ENCODE measurements around the gene ANXA5.
A peak's percentile ranks its signal among the peaks of the same experiment; 100 is the strongest.
"Not testable (repeated sequence)": the region's sequence is repeated elsewhere in the genome, so short reads cannot be mapped to it uniquely, and the experiment has no call there.

ANXA5 gene

GRCh38 chr4:121665371-121665770, 31.4 kb downstream of the ANXA5 start:
- DNase-seq (ENCODE audit: low spot score) (no peak), ATAC-seq (ENCODE audit: low read depth) (no peak)
- Histone ChIP-seq H3K27ac (ENCODE audit: poor library complexity, severe bottlenecking) (no peak overlapping the region), H3K36me3 (ENCODE audit: low read depth) (peaks cover 40% of the 10 kb centered on the region), H3K9me3 (ENCODE audit: severe bottlenecking) (no peaks in the 10 kb centered on the region), H3K27me3 (ENCODE audit: insufficient read depth, poor library complexity, severe bottlenecking) (no peaks in the 10 kb centered on the region), H3K4me3 (ENCODE audit: severe bottlenecking) (no peak overlapping the region), H3K4me1 (ENCODE audit: insufficient read depth, poor library complexity, severe bottlenecking) (no peaks in the 10 kb centered on the region)
- TF ChIP-seq CTCF (IDR thresholded peaks at IDR 0.05; ENCODE audit: poor library complexity, severe bottlenecking), result no peak

- no peak for ATAC-seq (ENCODE audit: low read depth)
- DNase-seq (ENCODE audit: low spot score), result no peak
- Histone ChIP-seq H3K9me3 (ENCODE audit: severe bottlenecking) (no peaks in the 10 kb centered on the region), H3K27me3 (ENCODE audit: insufficient read depth, poor library complexity, severe bottlenecking) (no peaks in the 10 kb centered on the region), H3K4me1 (ENCODE audit: insufficient read depth, poor library complexity, severe bottlenecking) (no peaks in the 10 kb centered on the region), H3K27ac (ENCODE audit: poor library complexity, severe bottlenecking) (no peak overlapping the region), H3K36me3 (ENCODE audit: low read depth) (peaks cover 9% of the 10 kb centered on the region), H3K4me3 (ENCODE audit: severe bottlenecking) (no peak overlapping the region)
- no peak for TF ChIP-seq CTCF (IDR thresholded peaks at IDR 0.05; ENCODE audit: poor library complexity, severe bottlenecking)
Measured at GRCh38 chr4:121662225-121662624, 34.6 kb downstream of the ANXA5 start.

- H3K27me3 ChIP-seq (ENCODE audit: insufficient read depth, poor library complexity, severe bottlenecking); H3K9me3 ChIP-seq (ENCODE audit: severe bottlenecking); H3K4me1 ChIP-seq (ENCODE audit: insufficient read depth, poor library complexity, severe bottlenecking); H3K4me3 ChIP-seq (ENCODE audit: severe bottlenecking); DNase-seq (ENCODE audit: low spot score); ATAC-seq (ENCODE audit: low read depth); H3K27ac ChIP-seq (ENCODE audit: poor library complexity, severe bottlenecking); H3K36me3 ChIP-seq (ENCODE audit: low read depth): not testable (repeated sequence)
Measured at GRCh38 chr4:121660175-121660933, 36.4 kb downstream of the ANXA5 start.

- Histone ChIP-seq H3K27ac (ENCODE audit: poor library complexity, severe bottlenecking) (no peak overlapping the region), H3K36me3 (ENCODE audit: low read depth) (no peaks in the 10 kb centered on the region), H3K27me3 (ENCODE audit: insufficient read depth, poor library complexity, severe bottlenecking) (no peaks in the 10 kb centered on the region), H3K9me3 (ENCODE audit: severe bottlenecking) (no peaks in the 10 kb centered on the region), H3K4me1 (ENCODE audit: insufficient read depth, poor library complexity, severe bottlenecking) (no peaks in the 10 kb centered on the region), H3K4me3 (ENCODE audit: severe bottlenecking) (no peak overlapping the region)
- DNase-seq (ENCODE audit: low spot score), result no peak
- no peak for TF ChIP-seq CTCF (IDR thresholded peaks at IDR 0.05; ENCODE audit: poor library complexity, severe bottlenecking)
- ATAC-seq (ENCODE audit: low read depth), result no peak
Measured at GRCh38 chr4:121658125-121658524, 38.7 kb downstream of the ANXA5 start.

GRCh38 chr4:121656269-121656641, 40.5 kb downstream of the ANXA5 start:
- no peak overlapping the region for H3K27ac ChIP-seq (ENCODE audit: poor library complexity, severe bottlenecking)
- no peaks in the 10 kb centered on the region for H3K36me3 ChIP-seq (ENCODE audit: low read depth)
- no peaks in the 10 kb centered on the region for H3K4me1 ChIP-seq (ENCODE audit: insufficient read depth, poor library complexity, severe bottlenecking)
- DNase-seq (ENCODE audit: low spot score), result no peak
- no peaks in the 10 kb centered on the region for H3K27me3 ChIP-seq (ENCODE audit: insufficient read depth, poor library complexity, severe bottlenecking)
- peak; percentile 50 for TF ChIP-seq CTCF (IDR thresholded peaks at IDR 0.05; ENCODE audit: poor library complexity, severe bottlenecking)
- H3K4me3 ChIP-seq (ENCODE audit: severe bottlenecking), result no peak overlapping the region
- peak; percentile 66; the same call in 2 of the 3 replicates for ATAC-seq (ENCODE audit: low read depth)
- H3K9me3 ChIP-seq (ENCODE audit: severe bottlenecking), result no peaks in the 10 kb centered on the region
